Right ventricle myocardium superior (tissue), 1 donor: ENCODE measurements around the gene HSPB9. TPM values are rescaled to one million over a fixed set of nuclear protein-coding genes. Genes with fewer than 3 reads are reported as not detected.

Source experiments
- ATAC-seq: fragments of 200-7000 bp; cut with Tn5 transposase; one replicate; pipeline ENCODE4 v1.9.1; 2020; ENCODE audit warnings: mild to moderate bottlenecking; ENCODE audit not compliant: poor library complexity
- DNase-seq: peaks from one replicate; pipeline ENCODE4 v3.0.0-alpha.2; 2020
- intact Hi-C: fragments of 100-400 bp; cut with DNase I; formaldehyde crosslinking; loops from one replicate; pipeline ENCODE4 v1.11.2; 2022
- long read RNA-seq: library from polyadenylated mRNA; unstranded; transcript quantifications from one replicate; pipeline ENCODE4 v2.0.0, GENCODE V29; 2021
- total RNA-seq: library from RNA; stranded (reverse); fragmentation: NEBNext Ultra II Directional; extraction: Animal tissue kit (Norgen Biotek cat#: 25700); gene quantifications from one replicate; pipeline ENCODE4 v1.2.1, GENCODE V29; 2021
- donor health status: DM: no; HTN: yes; CAD: no; lungs with severe emphysema.

The HSPB9 gene, protein sequence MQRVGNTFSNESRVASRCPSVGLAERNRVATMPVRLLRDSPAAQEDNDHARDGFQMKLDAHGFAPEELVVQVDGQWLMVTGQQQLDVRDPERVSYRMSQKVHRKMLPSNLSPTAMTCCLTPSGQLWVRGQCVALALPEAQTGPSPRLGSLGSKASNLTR
- 0.11 TPM for total RNA-seq
- long read RNA-seq, result 0 reads

DNA sequence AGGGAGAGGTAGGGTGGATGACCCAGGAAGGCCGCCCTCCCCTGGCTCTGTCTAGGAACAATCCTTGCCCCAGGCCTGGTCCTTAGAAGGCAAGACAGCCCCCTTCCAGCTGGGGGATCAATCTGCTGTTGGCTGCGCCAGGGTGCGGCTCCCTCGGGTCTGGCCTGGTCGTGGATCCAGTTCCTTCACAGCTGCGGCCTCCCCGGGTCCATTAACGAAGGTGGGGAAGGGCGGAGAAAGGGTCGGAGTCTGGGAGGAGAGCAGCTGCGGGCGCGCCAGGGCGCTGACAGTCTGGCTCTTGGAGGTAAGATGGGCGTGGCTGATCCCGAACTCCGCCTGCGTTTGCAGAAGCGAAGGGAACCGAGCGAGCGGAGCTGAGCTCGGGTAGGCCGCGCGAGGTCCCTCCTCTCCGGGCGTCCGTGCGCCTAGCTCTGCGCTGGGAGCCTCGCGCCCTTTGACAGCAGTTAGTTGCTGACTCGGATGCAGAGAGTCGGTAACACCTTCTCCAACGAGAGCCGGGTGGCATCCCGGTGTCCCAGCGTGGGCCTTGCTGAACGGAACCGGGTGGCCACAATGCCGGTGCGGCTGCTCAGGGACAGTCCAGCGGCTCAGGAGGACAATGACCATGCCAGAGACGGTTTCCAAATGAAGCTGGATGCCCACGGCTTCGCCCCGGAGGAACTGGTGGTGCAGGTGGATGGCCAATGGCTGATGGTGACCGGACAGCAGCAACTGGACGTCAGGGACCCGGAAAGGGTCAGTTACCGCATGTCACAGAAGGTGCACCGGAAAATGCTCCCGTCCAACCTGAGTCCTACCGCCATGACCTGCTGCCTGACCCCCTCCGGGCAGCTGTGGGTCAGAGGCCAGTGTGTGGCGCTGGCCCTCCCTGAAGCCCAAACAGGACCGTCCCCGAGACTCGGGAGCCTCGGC is at the start of gene HSPB9:
Gene HSPB9 (plus strand): TSS at position 434 of the 933 bp plus-strand sequence. CDS start 47 bp downstream, at position 481.
- peak; percentile 53 for ATAC-seq
- intact Hi-C loops, result no loop called here
- peak; percentile 79 for DNase-seq

DNA sequence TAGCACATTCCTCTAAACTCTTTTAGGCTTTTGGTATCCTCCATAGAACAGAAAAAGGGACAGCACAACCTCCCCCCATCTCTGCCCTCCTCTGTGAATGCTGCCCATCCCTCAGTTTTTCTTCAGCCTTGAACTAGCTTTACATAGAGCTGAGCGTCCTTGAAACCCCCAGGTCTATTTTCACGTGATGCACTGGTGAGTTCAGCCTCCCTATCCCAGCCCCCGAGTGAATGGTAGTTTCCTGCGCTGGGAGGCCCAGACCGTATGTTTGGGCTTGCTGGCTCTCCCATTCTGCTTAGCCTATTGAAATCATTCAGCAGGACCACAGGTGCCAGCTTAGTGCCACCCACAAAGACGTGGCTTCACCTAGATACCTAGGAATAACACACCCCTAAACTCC is 46.8 kb upstream of the HSPB9 start:
- ATAC-seq (no peak), DNase-seq (no peak)
- intact Hi-C loops, result no loop called here

DNA sequence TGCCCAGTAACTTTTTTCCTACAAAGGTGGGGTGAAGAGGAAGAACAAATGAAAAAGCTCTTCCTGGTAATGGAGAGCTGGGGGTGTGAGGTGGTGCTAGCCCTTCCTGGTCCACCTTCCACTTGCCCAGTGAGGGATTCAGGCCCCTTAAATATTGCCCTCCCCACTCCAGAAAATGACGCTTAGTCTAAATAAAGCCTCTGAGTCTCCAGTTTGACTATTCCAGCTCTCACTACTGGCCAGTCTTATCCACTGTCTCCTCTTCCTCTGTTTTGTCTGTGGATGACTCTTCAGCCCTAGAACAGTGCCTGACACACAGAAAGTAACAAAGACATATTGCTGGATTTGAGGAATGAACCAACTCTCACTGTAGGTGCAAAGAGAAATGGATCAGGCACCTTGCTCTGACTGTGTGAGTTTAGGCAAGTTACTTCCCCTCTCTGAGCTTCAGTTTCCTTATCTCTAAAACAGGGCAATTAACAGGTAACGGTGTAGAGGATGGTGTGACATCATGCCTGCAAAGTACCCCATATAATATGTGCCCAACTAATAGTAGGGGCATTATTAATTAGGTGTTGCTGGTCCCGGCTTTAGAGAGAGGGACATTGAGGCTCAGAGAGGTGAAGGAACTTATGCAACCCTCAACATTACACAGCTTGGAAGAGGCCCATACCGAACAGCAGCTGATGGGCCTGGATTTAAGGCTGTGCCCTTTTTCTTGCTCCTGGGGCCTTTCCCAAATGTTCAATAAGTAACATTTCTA is 45.6 kb upstream of the HSPB9 start:
- intact Hi-C loops, result no loop called here
- ATAC-seq, result no peak

DNA sequence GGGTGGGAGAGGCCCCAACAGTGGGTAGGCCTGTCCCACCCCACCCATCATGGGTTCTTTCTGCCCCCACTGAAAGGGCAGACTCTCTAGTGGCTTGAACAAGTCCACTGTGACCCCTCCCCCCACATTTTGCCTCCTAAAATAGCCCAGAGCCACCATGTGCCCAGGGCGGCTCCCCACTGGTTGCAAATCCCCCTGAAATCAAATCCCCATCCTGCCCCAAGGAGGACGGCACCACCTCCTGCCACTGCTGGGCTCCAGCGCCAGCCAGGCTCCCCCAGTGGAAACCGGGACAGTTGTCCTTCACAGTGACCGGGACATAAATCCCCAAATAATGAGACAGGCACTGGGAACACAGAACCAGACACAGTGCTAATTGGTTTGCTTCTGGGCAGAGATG is 44.8 kb upstream of the HSPB9 start:
- DNase-seq (no peak), ATAC-seq (no peak)
- intact Hi-C loops, result no loop called here

More for the DNA sequence above, 45.6 kb upstream of the HSPB9 start:
- DNase-seq, result no peak

DNA sequence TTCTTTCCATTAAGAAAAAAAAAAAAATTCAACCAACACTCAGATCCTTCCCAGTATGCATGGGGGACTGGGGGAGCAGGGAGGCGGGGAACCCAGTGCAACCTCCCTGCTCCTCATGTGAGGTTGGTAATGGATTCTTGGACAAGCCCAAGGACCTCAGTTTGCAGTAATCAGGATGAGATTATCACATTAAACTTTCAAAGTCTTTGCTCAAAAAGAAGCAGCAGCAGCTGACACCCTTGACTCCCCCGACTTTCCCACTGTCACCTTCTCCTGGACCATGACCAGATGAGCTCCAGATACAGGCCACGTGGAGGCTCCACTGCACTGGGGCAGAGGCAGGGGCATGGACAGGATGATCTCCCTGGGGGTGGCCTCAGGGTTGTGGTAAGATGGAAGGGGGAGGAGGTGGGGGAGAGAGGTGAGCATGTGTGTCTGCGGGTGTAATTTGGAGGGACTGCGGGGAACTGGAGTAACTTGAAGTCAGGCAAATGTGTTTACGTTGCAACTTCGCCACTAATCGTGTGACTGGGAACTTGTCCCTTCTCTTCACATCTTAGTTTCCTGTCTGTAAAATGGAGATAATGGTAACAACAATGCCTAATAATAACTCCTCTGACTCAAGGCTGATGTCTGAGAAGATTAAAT is 44.1 kb upstream of the HSPB9 start:
- ATAC-seq (no peak), DNase-seq (no peak)
- intact Hi-C loops, result no loop called here

DNA sequence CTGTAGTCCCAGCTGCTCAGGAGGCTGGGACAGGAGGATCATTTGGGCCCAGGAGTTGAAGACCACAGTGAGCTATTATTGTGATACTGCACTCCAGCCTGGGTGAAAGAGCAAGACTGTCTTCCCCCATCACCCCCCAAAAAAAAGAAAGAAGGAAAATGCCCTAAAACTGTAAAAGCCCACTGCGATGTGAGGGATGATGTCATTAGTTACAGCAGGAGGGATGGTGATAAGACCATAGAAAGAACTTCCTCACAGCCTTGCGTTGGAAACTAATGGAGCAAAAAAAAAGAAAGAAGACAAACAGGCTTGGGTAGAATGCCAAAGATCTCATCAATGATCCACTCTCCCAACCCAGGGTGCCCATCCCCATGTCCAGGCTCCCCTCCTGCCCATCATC is 43.1 kb upstream of the HSPB9 start:
- intact Hi-C loops, result no loop called here
- DNase-seq (no peak), ATAC-seq (no peak)

DNA sequence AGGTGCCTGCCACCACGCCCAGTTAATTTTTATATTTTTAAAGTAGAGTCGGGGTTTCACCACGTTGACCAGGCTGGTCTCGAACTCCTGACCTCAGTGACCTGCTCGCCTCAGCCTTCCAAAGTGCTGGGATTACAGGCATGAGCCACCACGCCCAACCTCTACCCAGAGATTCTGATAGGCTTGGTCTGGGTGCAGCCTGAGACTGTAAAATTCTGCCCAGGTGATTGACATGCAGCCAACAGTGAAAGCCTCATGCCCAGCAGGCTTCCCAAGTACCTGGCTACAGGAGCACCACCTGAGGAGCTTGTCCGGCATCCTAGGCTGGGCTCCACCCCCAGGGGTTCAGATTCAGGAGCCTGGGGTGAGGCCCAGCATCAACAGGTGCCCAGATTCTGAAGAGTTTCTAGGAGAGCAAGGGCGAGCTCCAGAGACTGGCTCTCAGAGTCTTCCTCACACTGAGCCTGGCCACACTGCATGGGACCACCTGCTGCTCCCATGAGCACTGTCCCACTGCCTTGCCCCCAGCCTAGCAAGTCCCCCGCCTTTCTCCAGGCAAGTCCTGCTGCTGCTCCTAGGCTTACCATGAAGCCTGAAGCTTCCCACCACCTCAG is 41.0 kb upstream of the HSPB9 start:
- DNase-seq, result no peak
- ATAC-seq, result no peak
- intact Hi-C loops, result no loop called here

DNA sequence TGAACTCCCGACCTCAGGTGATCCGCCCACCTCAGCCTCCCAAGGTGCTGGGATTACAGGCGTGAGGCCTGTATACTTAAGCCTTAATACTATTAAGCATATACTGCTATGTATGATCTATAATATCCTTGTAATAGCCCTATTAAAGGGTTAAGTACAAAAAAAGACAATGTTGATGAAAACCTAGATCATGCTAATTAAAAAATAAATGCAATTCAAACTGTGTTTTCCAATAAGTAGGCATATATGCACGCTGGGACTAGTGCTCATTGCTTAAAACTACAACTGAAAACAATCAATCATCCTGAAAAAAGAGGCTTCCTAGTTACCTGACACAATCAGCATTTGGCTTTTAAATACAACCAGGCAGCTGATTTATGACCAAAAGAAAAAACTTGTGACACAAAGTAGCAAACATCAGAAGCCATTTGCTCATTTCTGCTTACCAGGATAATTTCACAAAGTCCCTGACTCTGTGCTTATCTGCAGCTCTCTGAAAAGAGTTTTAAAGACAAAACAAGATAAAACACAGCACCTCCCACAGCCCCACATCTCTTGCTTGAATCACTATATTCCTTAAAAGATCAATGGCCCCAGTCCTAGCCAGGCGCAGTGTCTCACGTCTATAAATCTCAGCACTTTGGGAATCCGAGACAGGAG is 35.4 kb upstream of the HSPB9 start:
- intact Hi-C loops, result no loop called here
- DNase-seq, result no peak
- ATAC-seq, result no peak

DNA sequence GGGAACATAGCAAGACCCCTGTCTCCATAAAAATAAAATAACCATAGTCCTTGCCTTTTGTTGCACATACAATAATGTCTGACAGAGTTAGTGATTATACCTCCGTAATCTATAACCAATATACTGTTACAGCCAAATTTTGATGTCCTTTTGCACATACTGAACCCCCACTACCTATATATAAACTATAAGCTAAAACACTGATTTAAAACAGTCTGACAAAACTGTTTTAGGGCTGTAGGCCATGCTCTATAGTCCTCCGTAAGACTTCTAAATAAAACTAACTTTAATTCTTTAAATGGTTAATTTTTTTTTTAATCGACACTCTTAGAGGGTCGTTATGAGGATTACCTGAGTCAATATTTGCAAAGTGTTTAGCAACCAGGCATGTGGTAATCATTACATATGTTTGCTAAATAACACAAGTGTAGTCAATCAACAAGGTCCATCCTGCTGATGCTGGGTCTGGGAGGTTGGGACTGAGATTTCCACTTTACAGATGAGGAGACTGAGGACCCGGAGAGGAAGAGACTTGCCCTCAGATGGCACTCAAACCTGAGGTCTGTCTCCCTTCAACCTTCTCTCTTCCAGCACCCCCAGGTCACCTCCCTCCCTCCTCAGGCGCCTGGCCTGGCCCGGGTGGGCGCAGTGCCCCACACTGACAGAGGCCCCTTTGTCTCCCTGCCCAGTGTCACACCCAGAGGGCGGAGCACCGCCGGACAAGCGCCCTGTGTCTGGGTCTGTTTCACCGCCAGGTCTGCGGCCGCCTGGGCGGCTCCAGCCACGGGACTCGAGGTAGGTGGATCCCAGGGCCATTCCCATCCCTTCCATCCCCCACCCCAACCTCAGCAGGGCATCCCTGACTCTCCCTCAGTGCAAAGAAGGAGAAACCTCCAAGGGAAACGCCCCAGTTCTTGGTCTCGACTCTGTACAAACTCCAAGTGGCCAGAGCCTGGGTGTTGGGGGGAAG is 34.6 kb upstream of the HSPB9 start:
- ATAC-seq (no peak), DNase-seq (no peak)
- intact Hi-C loops, result no loop called here

DNA sequence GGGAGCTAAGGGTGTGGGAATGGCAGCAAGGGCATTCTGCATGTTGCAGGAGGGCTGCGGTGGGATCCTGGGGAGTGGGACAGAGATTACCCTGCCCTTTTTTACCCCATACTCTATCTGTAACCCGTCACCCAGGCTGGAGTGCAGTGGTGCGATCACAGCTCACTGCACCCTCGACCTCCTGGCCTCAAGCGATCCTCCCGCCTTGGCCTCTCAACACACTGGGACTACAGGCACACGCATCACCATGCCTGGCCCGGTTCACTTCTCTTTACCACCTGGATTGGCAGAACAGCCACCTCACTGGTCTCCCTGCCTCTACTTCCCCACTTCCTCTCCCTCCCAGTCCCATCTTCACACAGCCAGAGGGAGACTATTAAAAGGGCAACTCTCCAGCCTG is 33.9 kb upstream of the HSPB9 start:
- no peak for ATAC-seq
- DNase-seq, result no peak
- intact Hi-C loops, result no loop called here

DNA sequence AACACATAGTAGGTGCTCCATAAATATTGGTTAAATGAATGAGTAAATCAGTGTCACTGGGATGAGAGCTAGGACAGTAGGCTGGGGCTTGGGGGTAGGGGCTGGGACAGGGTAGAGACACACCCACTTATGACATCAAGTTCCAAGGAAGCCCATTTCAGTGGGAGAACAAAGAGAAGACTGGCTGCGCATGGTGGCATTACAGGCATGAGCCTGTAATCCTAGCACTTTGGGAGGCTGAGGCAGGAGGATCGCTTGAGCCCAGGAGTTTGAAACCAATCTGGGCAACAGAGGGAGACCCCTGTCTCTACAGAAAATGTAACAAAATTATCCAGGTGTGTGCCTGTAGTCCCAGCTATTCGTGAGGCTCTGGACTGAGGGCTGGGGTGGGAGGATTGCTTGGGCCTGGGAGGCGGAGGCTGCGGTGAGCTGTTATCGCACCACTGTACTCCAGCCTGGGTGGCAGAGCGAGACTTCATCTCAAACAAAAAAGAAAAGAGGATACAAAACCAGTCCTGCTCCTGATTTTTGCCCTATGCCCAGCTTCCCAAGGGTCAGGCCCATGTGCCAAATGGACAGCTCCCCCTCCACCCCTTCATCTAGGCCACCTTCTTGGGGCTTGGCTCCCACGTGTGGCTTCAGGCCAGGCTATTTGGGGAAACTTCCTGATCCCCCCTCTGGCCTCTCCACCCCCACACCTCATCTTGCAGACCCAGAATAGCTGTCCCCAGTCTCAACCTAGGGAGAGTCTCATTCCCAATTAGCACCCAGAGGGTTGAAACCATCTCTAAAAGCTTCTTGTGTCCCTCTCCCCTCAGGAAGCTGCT is 31.4 kb upstream of the HSPB9 start:
- no peak for ATAC-seq
- intact Hi-C loops, result no loop called here
- DNase-seq, result no peak

DNA sequence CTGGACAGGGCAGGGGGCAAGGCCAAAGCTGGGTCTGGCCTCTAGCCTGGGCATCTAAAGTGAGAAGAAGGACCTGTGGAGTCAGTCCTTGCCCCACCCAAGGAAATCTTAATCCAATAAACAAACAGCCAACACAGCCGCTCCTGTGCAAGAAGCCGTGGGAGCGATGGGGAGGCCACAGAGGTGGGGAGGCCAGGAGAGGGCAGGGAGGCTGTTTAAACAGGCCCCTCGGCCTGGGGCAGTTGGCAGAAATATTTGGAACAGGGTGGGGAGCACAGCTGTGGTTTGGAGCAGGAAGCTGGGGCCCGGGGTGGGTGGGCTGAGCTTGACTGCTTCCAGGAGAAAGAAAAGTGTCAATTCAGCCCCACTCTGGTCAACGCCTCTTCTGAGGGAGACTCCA is 29.7 kb upstream of the HSPB9 start:
- ATAC-seq (no peak), DNase-seq (no peak)
- intact Hi-C loops, result no loop called here

DNA sequence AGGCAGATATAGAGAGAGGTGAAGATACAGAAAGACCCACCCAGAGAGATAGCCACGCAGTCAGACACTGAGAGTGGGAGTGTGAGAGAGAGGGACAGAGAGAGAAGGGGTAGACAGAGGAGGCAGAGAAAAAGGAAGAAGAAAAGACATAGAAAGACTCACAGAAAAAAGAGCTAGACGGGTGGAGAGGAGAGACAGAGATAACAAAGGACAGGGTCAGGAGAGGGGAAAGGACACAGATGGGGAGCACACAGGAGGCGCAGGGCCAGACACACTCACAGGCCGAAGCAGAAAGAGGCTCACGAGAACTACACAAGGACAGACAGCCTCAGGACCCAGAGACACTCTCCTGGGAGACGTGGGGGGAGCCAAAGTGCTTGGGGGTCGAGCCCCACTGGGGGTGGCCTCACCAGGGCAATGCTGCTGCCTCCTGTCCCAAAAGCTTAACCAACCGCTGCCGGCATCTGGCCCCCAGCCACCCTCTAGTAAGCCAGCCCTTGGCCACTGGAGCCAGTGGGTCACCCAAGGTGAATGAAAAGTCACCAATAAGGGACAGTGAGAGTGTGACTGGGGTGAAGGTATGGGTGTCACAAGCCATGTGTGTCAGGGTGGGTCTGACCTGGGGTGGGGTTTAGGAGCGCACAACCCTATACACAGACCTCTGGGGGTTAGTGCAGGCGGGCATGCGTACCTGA is 28.1 kb upstream of the HSPB9 start:
- ATAC-seq (peak; percentile 15), DNase-seq (no peak)
- intact Hi-C loops, result no loop called here

DNA sequence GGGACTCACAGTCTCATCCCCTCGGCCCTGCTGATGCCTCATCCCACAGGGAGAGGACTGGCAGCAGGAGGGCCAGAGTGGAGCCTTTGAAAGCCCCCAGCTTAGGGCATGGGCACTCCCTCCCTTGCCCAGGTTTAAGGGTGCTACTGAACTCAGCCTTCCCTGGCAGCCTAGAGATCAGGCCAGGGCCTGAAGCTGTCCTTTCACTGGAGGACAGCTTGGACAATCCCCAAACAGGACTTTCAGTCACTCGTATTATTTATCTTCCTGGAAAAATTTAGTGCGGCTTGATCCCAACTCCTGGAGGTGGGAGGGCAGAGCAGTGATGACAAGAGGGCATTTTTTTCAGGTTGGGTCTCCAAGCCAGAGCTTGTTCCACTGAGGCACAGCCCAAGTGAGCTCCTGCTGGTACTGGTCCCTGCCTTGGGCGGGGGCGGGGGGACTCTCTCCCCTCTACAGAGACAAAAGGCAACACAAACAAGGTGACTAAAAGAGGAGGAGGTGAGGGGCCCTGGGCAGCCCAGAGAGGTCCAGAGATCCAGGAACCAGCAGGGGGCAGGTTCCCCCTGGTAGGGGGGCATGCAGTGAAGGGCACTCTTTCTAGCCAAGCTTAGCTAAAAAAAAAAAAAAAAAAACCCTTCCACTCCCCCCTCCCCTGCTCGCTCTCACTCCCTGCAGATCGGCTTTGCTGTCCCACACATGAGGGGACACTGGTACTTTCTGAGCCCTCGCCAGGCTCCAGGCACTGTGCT is 26.1 kb upstream of the HSPB9 start:
- ATAC-seq (no peak), DNase-seq (no peak)
- intact Hi-C loops, result no loop called here
